Ovary (tissue), 9 donors: ENCODE data around the gene CGNL1. TPM values are rescaled to one million over a fixed set of nuclear protein-coding genes. Genes with fewer than 3 reads are reported as not detected.

Experiments used
- DNase-seq, 5 donors: peaks; one replicate each; pipeline ENCODE4 v3.0.0-alpha.2; 2019 to 2020
- H3K27ac ChIP-seq, 2 donors: fragments of 200-600 bp; one replicate each; pipeline versions ENCODE4 v1.5.1 to v1.8.0; 2019 to 2022
- H3K27me3 ChIP-seq: fragments of 200-600 bp; one replicate; pipeline ENCODE4 v1.8.0; 2022
- H3K36me3 ChIP-seq: fragments of 200-600 bp; sonication (generic); one replicate; pipeline ENCODE4 v1.5.1; 2019
- H3K4me1 ChIP-seq: one replicate; pipeline ENCODE4 v1.8.1; 2013; ENCODE audit warnings: mild to moderate bottlenecking, moderate library complexity; ENCODE audit not compliant: insufficient read depth
- H3K4me3 ChIP-seq: fragments of 200-600 bp; sonication (generic); one replicate; pipeline ENCODE4 v1.5.1; 2017
- H3K9me3 ChIP-seq, 2 donors: fragments of 200-600 bp in 1 of 2; sonication (generic) in 1 of 2; one replicate each; pipeline versions ENCODE4 v1.5.1 to v1.8.1; 2013 to 2019; ENCODE audit warnings: mild to moderate bottlenecking in 1 of 2, moderate library complexity in 1 of 2
- EP300 ChIP-seq: sonication (generic); formaldehyde crosslinking; IDR thresholded peaks from one replicate; pipeline ENCODE4 v1.6.1; 2017; ENCODE audit warnings: antibody characterized with exemption
- POLR2A ChIP-seq: fragments of 450-650 bp; IDR thresholded peaks from one replicate; pipeline ENCODE4 v1.6.1; 2017; ENCODE audit warnings: antibody characterized with exemption, mild to moderate bottlenecking, moderate library complexity
- WGBS, 3 donors: extraction: QIAGEN DNeasy Blood & Tissue Kit in 1 of 3; methylation state at CpG; one replicate each; pipeline versions ENCODE4 v1.1.5 to v1.1.7; 2013 to 2017; 5-methylcytosine and 5-hydroxymethylcytosine counted together
- intact Hi-C, 4 donors: fragments of 100-400 bp; cut with DNase I; formaldehyde crosslinking; loops; one replicate each; pipeline versions ENCODE4 v1.11.0 to v1.15.1; 2022 to 2023
- polyA plus RNA-seq, 2 donors: library from polyadenylated mRNA; stranded (reverse); fragments of 200-250 nt in 1 of 2; fragments of 350-450 nt in 1 of 2; fragmentation: Illumina TruSeq in 1 of 2; extraction: RNeasy Lipid Tissue Mini Kit (QIAGEN cat#74804) in 1 of 2; gene quantifications; one replicate each; pipeline ENCODE4 v1.2.3, GENCODE V29; 2013 to 2014
- total RNA-seq, 7 donors: library from RNA; depleted of rRNA in 2 of 7; stranded (reverse); fragments of >200 nt in 2 of 7; fragmentation: NEBNext Ultra II Directional in 3 of 7; extraction: Animal tissue kit (Norgen Biotek cat#: 25700) in 3 of 7; gene quantifications; one replicate each; pipeline versions ENCODE4 v1.1.0 to v1.2.4, GENCODE V29; 2016 to 2023
- TF ChIP-seq, protein P1 (sequence below), 3 donors: fragments of 450-650 bp in 2 of 3; fragments of 200-600 bp in 1 of 3; IDR thresholded peaks; one replicate each; pipeline versions ENCODE4 v1.5.1 to v1.8.0; 2016 to 2022; ENCODE audit warnings: antibody characterized with exemption in 3 of 3, mild to moderate bottlenecking in 1 of 3
- donor health status: DM: no; HTN: no; CAD: no; lungs with moderate emphysema.
- donor health status: DM: no; HTN: no; CAD: no.
- donor health status: Bipolar disorder and iron deficiency.
- donor health status: DM: yes; HTN: yes; CAD: no.
- donor health status: DM: no; HTN: no; CAD: no.
- donor health status: DM: yes; HTN: yes; CAD: no.

CGNL1 gene
- total and polyA plus RNA-seq, 9 donors, result 7.8 to 26.1 (median 13.6) TPM

GRCh38 chr15:57382215-57382614 lies 5.9 kb downstream of the CGNL1 start:
- Histone ChIP-seq H3K4me3 (no peak overlapping the region), H3K9me3 (no peaks in the 10 kb centered on the region), H3K27me3 (no peaks in the 10 kb centered on the region), H3K4me1 (peaks cover 21% of the 10 kb centered on the region), H3K27ac (no peak overlapping the region), H3K36me3 (no peaks in the 10 kb centered on the region)
- WGBS, 3 donors, result 25 to 45% (median 26%) methylated on average over 7 of the region's 7 CpGs
- no peak for TF ChIP-seq POLR2A
- TF ChIP-seq, protein P1, sequence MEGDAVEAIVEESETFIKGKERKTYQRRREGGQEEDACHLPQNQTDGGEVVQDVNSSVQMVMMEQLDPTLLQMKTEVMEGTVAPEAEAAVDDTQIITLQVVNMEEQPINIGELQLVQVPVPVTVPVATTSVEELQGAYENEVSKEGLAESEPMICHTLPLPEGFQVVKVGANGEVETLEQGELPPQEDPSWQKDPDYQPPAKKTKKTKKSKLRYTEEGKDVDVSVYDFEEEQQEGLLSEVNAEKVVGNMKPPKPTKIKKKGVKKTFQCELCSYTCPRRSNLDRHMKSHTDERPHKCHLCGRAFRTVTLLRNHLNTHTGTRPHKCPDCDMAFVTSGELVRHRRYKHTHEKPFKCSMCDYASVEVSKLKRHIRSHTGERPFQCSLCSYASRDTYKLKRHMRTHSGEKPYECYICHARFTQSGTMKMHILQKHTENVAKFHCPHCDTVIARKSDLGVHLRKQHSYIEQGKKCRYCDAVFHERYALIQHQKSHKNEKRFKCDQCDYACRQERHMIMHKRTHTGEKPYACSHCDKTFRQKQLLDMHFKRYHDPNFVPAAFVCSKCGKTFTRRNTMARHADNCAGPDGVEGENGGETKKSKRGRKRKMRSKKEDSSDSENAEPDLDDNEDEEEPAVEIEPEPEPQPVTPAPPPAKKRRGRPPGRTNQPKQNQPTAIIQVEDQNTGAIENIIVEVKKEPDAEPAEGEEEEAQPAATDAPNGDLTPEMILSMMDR (IDR thresholded peaks at IDR 0.05), result no peak
- TF ChIP-seq EP300, result no peak
- intact Hi-C loops, result no loop called here
- no peak for DNase-seq

DNA sequence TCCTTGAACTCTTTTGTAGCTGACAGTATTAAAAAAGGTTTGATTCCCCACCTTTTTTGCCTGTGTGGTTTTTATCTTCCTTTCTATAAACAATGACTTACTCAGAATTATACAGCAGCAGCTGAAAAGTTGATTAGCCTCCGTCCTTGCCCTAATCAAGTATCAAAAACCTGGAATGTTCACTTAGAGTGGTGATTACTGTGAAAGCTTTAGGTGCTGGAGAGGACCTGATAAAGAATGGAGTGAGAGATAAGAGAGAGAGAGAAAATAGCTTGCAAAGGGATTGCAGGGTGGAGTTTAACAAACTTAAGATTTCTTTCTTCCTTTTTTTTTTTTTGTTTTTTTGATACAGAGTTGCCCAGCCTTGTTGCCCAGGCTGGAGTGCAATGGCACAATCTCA lies 6.7 kb downstream of the CGNL1 start:
- Histone ChIP-seq H3K36me3 (no peaks in the 10 kb centered on the region), H3K4me1 (peaks cover 18% of the 10 kb centered on the region), H3K4me3 (no peak overlapping the region), H3K27ac (no peak overlapping the region), H3K9me3 (no peaks in the 10 kb centered on the region), H3K27me3 (no peaks in the 10 kb centered on the region)
- intact Hi-C loops, result no loop called here
- TF ChIP-seq, protein P1 (IDR thresholded peaks at IDR 0.05), result no peak
- no peak for TF ChIP-seq EP300
- TF ChIP-seq POLR2A, result no peak
- 30 to 42% (median 32%) methylated on average over 1 of the region's 1 CpG for WGBS, 3 donors
- DNase-seq, result no peak

- H3K9me3 ChIP-seq, result no peaks in the 10 kb centered on the region
- H3K36me3 ChIP-seq, result no peaks in the 10 kb centered on the region
- no peaks in the 10 kb centered on the region for H3K27me3 ChIP-seq
- peak in 2 of 5 donors; percentile 37 to 40 for DNase-seq
- peaks cover 21% of the 10 kb centered on the region for H3K4me1 ChIP-seq
- H3K4me3 ChIP-seq, result no peak overlapping the region
- 76 to 81% (median 80%) methylated on average over 2 of the region's 2 CpGs for WGBS, 3 donors
- intact Hi-C loops, result no loop called here
- TF ChIP-seq, protein P1 (IDR thresholded peaks at IDR 0.05), result no peak
- TF ChIP-seq EP300 (no peak), POLR2A (no peak)
- H3K27ac ChIP-seq, result no peak overlapping the region
These were observed 7.7 kb downstream of the CGNL1 start for GRCh38 chr15:57384024-57384423.

GRCh38 chr15:57384816-57385215 lies 8.5 kb downstream of the CGNL1 start:
- no peak overlapping the region for H3K4me3 ChIP-seq
- no peak overlapping the region for H3K27ac ChIP-seq
- no peaks in the 10 kb centered on the region for H3K9me3 ChIP-seq
- H3K27me3 ChIP-seq, result no peaks in the 10 kb centered on the region
- 16 to 24% (median 18%) methylated on average over 2 of the region's 2 CpGs for WGBS, 3 donors
- intact Hi-C loops, result no loop called here
- DNase-seq, result no peak
- TF ChIP-seq, protein P1 (IDR thresholded peaks at IDR 0.05), result no peak
- no peak for TF ChIP-seq POLR2A
- TF ChIP-seq EP300, result no peak
- no peaks in the 10 kb centered on the region for H3K36me3 ChIP-seq
- peaks cover 21% of the 10 kb centered on the region for H3K4me1 ChIP-seq
